KBM-7 (cell line): ENCODE measurements around the gene UTS2.

Source experiments
- DNase-seq: peaks from one replicate; pipeline ENCODE4 v3.0.0-alpha.2; 2015
- in situ Hi-C: fragments of 300-500 bp; cut with MboI; formaldehyde crosslinking; loops from 2 replicates; pipeline ENCODE4 v1.14.3; 2020; ENCODE audit warnings: low sequenced_read_pairs, low pct_unique_long_range_greater_than_20kb, mixed read lengths

Gene UTS2

GRCh38 chr1:7827126-7827955 is 25.5 kb downstream of the UTS2 start:
- in situ Hi-C loops: no loop called here
- peak; percentile 81 for DNase-seq

GRCh38 chr1:7826363-7826762 is 26.5 kb downstream of the UTS2 start:
- DNase-seq: peak; percentile 49

GRCh38 chr1:7824701-7825100 is 28.2 kb downstream of the UTS2 start:
- DNase-seq: no peak
- in situ Hi-C loops: no loop called here

More at GRCh38 chr1:7826363-7826762, 26.5 kb downstream of the UTS2 start:
- in situ Hi-C loops: no loop called here

GRCh38 chr1:7821282-7821681 is 31.6 kb downstream of the UTS2 start:
- no peak for DNase-seq
- in situ Hi-C loops: no loop called here

GRCh38 chr1:7813677-7814373 is 39.0 kb downstream of the UTS2 start:
- in situ Hi-C loops: no loop called here
- no peak for DNase-seq

GRCh38 chr1:7811476-7811875 is 41.4 kb downstream of the UTS2 start:
- in situ Hi-C loops: no loop called here
- DNase-seq: no peak

- no peak for DNase-seq
- in situ Hi-C loops: no loop called here
Measured at GRCh38 chr1:7810395-7810794, 42.5 kb downstream of the UTS2 start.

- in situ Hi-C loops: no loop called here
- no peak for DNase-seq
Measured at GRCh38 chr1:7809742-7810141, 43.1 kb downstream of the UTS2 start.

- peak; percentile 44 for DNase-seq
- in situ Hi-C loops: no loop called here
Measured at GRCh38 chr1:7808253-7808844, 44.5 kb downstream of the UTS2 start.

GRCh38 chr1:7805460-7805859 is 47.4 kb downstream of the UTS2 start:
- in situ Hi-C loops: no loop called here
- DNase-seq: no peak
